ENCODE results near the gene MISP3. TPM values are rescaled to one million over a fixed set of nuclear protein-coding genes. Genes with fewer than 3 reads are reported as not detected.

Gene MISP3
- total and polyA plus RNA-seq, 9 of the 15 experiments (the other 6 are each of a cell fraction or from before 2014, with no cell fraction given): 0.25 to 5.6 (median 1.6) TPM

- TF ChIP-seq, protein P1, sequence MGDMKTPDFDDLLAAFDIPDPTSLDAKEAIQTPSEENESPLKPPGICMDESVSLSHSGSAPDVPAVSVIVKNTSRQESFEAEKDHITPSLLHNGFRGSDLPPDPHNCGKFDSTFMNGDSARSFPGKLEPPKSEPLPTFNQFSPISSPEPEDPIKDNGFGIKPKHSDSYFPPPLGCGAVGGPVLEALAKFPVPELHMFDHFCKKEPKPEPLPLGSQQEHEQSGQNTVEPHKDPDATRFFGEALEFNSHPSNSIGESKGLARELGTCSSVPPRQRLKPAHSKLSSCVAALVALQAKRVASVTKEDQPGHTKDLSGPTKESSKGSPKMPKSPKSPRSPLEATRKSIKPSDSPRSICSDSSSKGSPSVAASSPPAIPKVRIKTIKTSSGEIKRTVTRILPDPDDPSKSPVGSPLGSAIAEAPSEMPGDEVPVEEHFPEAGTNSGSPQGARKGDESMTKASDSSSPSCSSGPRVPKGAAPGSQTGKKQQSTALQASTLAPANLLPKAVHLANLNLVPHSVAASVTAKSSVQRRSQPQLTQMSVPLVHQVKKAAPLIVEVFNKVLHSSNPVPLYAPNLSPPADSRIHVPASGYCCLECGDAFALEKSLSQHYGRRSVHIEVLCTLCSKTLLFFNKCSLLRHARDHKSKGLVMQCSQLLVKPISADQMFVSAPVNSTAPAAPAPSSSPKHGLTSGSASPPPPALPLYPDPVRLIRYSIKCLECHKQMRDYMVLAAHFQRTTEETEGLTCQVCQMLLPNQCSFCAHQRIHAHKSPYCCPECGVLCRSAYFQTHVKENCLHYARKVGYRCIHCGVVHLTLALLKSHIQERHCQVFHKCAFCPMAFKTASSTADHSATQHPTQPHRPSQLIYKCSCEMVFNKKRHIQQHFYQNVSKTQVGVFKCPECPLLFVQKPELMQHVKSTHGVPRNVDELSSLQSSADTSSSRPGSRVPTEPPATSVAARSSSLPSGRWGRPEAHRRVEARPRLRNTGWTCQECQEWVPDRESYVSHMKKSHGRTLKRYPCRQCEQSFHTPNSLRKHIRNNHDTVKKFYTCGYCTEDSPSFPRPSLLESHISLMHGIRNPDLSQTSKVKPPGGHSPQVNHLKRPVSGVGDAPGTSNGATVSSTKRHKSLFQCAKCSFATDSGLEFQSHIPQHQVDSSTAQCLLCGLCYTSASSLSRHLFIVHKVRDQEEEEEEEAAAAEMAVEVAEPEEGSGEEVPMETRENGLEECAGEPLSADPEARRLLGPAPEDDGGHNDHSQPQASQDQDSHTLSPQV (IDR thresholded peaks at IDR 0.05): 0 out of 2 replicates have a peak, but pooled peaks have one; percentile 30
- TF ChIP-seq HIVEP1 (CRISPR knock-in tag; IDR thresholded peaks at IDR 0.05) (no peak), ZNF740 (CRISPR knock-in tag; IDR thresholded peaks at IDR 0.05) (peak; percentile 91), ZNF740 (tag; IDR thresholded peaks at IDR 0.05) (peak in 1 of 2 experiments; percentile 60; a peak in 2 of 4 replicates), TEAD4 (IDR thresholded peaks at IDR 0.05; ENCODE audit: low read length) (peak; percentile 46; the same call in 1 of the 2 replicates), TEAD4 (CRISPR knock-in tag; IDR thresholded peaks at IDR 0.05; ENCODE audit: borderline replicate concordance) (no peak), POLR2AphosphoS5 (IDR thresholded peaks at IDR 0.05; ENCODE audit: control insufficient read depth, insufficient read depth, low read depth, low read length) (peak; percentile 48; the same call in 1 of the 2 replicates), UBTF (IDR thresholded peaks at IDR 0.05; ENCODE audit: borderline replicate concordance in 1 of 2, low read depth in 2 of 2, low read length in 2 of 2) (0 out of 4 replicates have a peak, but pooled peaks of 1 of the 2 experiments have one; percentile 67), TBL1XR1 (IDR thresholded peaks at IDR 0.05; ENCODE audit: low read length in 2 of 2) (peak in 1 of 2 experiments; percentile 56; a peak in 2 of 4 replicates), CTBP1 (IDR thresholded peaks at IDR 0.05; ENCODE audit: borderline replicate concordance) (peak; percentile 66; the same call in 1 of the 2 replicates), MAX (CRISPR knock-in tag; IDR thresholded peaks at IDR 0.05) (peak; percentile 43; the same call in 1 of the 2 replicates), SMARCE1 (IDR thresholded peaks at IDR 0.05) (peak; percentile 50; the same call in 1 of the 2 replicates), ZSCAN32 (CRISPR knock-in tag; IDR thresholded peaks at IDR 0.05) (no peak), SIRT6 (IDR thresholded peaks at IDR 0.05; ENCODE audit: low read depth, low read length) (no peak), ZNF212 (CRISPR knock-in tag; IDR thresholded peaks at IDR 0.05) (no peak), TCF3 (CRISPR knock-in tag; IDR thresholded peaks at IDR 0.05) (peak; percentile 83), NCOA6 (IDR thresholded peaks at IDR 0.05) (no peak), NCOA1 (IDR thresholded peaks at IDR 0.05; ENCODE audit: low read depth) (peak; percentile 56; the same call in 1 of the 2 replicates)
- TF ChIP-seq, protein P2, sequence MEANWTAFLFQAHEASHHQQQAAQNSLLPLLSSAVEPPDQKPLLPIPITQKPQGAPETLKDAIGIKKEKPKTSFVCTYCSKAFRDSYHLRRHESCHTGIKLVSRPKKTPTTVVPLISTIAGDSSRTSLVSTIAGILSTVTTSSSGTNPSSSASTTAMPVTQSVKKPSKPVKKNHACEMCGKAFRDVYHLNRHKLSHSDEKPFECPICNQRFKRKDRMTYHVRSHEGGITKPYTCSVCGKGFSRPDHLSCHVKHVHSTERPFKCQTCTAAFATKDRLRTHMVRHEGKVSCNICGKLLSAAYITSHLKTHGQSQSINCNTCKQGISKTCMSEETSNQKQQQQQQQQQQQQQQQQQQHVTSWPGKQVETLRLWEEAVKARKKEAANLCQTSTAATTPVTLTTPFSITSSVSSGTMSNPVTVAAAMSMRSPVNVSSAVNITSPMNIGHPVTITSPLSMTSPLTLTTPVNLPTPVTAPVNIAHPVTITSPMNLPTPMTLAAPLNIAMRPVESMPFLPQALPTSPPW (CRISPR knock-in tag; IDR thresholded peaks at IDR 0.05): peak; percentile 80
These were observed 44.6 kb upstream of the MISP3 start, which contains the start of gene RLN3 (continued) for GRCh38 chr19:14027856-14028450.
